Stimulated activated CD8-positive, alpha-beta memory T cell treated with anti-CD3 and anti-CD28 coated beads, Interleukin-7, amount 100 ng/mL, for 24 hours (primary cell): ENCODE results near the gene NHP2.
A peak's percentile ranks its signal among the peaks of the same experiment; 100 is the strongest.
"Not testable (repeated sequence)": the region's sequence is repeated elsewhere in the genome, so short reads cannot be mapped to it uniquely, and the experiment has no call there.

Experiments used
- DNase-seq: peaks from one replicate; pipeline ENCODE4 v3.0.0-alpha.2; 2020; ENCODE audit warnings: low read depth

The NHP2 gene

DNA sequence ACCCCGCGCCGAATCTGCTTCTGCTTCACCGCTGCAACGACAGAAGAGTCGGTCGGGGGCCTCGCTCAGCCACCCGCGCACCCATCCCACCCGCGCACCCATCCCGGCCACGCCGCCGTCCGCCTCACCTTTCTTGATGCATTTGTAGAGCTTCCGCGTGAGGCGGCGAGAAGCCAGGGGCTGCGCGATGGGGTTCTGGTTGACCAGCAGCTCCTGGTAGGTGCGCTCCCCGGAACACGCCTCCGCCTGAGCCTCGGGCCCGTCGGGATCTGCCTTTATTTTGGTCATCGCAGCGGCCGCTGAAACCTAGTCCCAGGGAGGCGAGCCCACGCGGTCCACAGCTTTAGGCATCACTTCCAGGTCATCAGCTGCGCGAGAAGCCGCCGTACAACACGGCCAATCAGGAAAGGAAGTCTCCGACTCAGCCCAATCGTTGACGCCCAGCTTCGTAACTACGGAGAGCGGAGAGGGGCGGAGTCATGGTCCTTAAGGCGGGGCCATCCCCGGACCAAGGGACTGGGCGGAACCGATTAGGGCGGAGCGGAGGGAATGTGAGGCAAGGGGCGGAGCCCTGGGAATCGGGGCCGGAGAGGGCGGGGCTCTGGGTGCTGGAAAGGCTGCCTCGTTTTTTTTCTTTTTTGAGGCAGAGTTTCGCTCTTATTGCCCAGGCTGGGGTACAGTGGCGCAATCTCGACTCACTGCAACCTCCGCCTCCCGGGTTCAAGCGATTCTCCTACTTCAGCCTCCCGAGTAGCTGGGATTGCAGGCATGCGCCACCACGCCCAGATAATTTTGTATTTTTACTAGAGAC, at the start of gene NHP2:
Gene NHP2 (minus strand): TSS at position 356 of the 811 bp plus-strand sequence. CDS start 68 bp downstream, at position 288.
- DNase-seq: peak; percentile 96

- DNase-seq: no peak
Measured at GRCh38 chr5:178202541-178202940, 48.9 kb upstream of the NHP2 start.

GRCh38 chr5:178201927-178202235, 48.2 kb upstream of the NHP2 start:
- DNase-seq: no peak

GRCh38 chr5:178201221-178201926, 47.7 kb upstream of the NHP2 start:
- DNase-seq: no peak

DNA sequence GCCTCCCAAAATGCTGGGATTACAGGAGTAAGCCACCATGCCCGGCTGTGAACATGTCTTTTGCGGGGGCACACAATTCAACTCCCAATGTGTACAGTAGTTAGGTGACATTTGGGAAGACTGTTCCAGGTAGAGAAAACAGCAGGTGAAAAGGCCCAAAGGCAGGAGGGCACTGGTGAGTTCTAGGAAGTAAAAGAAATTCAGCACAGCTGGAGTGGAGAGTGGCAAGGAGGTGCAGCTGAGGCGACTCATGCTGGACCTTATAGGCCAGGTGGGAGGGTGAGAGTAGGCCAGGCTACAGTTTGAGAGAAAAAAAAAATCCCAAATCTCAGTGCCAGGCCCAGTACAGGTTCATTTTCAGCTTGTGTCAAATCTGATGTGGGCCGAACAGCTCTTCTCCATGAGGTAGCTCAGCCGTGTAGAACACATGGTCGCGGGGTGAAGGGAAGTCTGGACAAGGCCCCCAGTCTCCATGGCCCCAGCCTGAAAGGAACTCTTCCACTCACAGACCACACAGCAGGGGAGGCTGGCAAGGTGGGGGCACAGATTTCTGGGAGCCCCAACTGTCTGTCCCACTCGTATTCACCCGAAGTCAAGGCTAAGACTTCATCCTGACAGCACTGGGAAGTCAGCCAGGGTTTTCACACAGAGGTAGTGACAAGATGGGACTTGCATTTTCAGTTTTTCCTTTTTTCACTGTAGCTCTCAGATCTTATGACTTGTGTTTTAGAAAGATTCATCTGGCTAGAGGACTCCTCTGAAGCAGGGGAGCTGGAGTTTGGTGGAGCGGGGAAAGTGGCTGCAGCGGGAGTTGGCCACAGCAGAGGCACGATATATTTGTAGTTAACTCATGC, 46.1 kb upstream of the NHP2 start:
- no peak for DNase-seq

DNA sequence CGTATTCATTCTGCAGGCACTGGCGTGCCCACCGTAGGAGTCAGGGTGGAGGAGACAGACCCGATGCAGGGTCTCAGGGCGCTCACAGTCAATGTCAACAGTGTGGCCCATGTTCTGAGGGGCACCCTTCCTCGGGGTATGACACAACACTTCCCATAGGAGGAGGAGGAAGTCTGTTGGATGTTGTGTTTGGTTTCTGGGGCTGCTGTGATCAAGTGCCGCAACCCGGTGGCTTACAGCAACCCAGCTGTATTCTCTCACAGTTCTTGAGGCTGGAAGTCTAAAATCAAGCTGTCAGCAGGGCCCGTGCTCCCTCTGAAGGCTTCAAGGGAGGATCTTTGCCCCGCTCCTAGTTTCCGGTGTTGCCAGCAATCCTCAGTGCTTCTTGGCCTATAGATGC, 45.0 kb upstream of the NHP2 start:
- no peak for DNase-seq

DNA sequence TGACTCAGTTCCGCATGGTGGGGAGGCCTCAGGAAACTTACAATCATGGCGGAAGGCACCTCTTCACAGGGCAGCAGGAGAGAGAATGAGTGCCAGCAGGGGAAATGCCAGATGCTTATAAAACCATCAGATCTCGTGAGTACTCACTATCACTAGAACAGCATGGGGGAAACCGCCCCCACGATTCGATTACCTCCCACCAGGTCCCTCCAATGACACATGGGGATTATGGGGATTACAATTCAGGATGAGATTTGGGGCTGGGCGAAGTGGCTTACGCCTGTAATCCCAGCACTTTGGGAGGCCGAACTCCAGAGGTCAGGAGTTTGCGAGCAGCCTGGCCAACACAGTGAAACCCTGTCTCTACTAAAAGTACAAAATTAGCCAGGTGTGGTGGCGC, 44.5 kb upstream of the NHP2 start:
- not testable (repeated sequence) for DNase-seq

DNA sequence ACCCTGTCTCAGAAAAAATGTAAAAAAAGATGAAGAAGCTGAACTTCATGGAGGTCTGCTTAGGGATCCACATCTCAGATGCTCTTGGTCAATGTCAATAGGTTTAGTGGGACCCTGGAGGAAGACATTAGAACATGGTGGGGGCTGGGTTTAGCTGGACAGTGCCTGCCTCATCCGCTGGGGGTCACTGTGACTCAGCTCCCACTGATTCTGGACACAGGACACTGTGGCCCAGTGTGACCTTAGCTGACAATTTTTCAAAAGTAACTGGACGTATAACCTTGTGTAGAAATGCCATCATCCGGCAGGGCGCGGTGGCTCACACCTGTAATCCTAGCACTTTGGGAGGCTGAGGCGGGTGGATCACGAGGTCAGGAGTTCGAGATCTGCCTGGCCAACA, 43.3 kb upstream of the NHP2 start:
- no peak for DNase-seq

- DNase-seq: no peak
Measured at GRCh38 chr5:178196281-178196812, 42.7 kb upstream of the NHP2 start.

DNA sequence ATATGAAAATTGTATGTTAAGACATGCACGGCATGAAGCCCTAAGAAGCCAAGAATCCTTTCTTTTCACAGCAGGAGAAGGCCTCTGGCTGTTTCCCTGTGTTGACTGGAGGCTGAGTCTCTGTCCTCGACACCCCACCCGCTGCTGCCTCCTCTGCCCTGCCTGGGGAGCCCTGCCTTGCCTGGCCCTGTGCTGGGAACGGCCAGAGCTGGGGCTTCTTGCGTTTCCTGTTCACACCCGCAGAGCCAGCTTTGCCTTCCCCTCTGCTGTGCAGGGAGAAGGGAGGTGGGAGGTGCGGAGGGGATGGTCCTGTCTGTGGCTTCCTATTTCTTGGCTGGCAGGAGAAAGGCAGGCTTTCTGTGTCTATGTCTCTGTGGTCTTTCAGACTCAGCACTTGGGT, 40.3 kb upstream of the NHP2 start:
- DNase-seq: no peak

GRCh38 chr5:178193251-178193809, 39.6 kb upstream of the NHP2 start:
- no peak for DNase-seq

DNA sequence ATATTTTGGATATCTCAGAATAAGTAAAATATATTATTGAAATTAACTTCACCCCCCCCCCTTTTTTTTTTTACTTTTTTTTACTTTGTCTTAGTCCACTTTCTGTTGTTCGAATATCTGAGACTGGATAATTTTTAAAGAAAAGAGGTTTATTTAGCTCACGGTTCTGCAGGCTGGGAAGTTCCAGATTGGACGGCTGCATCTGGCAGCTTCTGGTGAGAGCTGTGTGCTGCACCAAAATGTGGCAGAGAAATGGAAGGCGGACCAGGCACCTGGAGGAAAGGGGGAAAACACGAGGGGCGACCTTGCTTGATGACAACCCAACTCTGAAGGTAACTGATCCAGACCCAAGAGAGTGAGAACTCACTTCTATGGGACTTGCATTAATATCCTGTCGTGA, 39.1 kb upstream of the NHP2 start:
- no peak for DNase-seq

DNA sequence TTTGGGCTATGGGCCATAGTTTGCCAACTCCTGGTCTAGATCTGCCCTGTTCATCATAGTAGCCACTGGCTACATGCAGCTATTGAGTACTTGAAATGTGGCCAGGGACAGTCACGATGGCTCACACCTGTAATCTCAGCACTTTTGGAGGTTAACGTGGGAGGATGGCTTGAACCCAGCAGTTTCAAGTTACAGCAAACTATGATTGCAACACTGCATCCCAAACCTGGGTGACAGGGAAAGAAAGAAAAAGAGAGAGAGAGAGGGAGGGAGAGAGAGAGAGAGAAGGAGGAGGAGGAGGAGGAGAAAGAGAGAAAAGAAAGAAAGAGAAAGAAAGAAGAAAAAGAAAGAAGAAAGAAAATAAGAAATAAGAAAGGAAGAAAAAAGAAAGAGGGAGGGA, 38.6 kb upstream of the NHP2 start:
- no peak for DNase-seq

- no peak for DNase-seq
Measured at GRCh38 chr5:178191661-178192060, 38.0 kb upstream of the NHP2 start.

GRCh38 chr5:178189433-178189832, 35.7 kb upstream of the NHP2 start:
- no peak for DNase-seq

GRCh38 chr5:178187014-178187413, 33.3 kb upstream of the NHP2 start, which contains the start of gene GMCL2:
Gene GMCL2 (minus strand): TSS chr5:178187371. CDS start chr5:178187299, 72 bp downstream.
- DNase-seq: no peak

DNA sequence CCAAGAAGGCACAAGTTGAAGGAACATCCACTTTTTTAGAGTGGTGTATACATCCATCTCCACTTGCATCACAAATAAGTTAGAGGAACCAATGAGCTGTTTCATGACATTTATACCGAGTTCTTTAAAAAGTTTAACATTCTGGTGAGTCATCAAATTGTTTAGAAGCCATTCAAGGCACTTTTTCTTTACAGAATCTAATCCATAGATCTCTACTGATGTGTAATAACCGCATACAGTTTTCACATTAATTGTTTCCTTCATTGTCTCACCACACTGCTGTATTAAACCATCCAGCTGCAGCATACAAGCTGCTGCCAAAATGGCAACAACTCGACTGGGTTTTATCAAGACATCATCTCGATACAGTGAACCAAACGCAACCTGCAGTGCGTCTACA, 32.7 kb upstream of the NHP2 start:
- no peak for DNase-seq

- no peak for DNase-seq
Measured at GRCh38 chr5:178182158-178182876, 28.6 kb upstream of the NHP2 start.

DNA sequence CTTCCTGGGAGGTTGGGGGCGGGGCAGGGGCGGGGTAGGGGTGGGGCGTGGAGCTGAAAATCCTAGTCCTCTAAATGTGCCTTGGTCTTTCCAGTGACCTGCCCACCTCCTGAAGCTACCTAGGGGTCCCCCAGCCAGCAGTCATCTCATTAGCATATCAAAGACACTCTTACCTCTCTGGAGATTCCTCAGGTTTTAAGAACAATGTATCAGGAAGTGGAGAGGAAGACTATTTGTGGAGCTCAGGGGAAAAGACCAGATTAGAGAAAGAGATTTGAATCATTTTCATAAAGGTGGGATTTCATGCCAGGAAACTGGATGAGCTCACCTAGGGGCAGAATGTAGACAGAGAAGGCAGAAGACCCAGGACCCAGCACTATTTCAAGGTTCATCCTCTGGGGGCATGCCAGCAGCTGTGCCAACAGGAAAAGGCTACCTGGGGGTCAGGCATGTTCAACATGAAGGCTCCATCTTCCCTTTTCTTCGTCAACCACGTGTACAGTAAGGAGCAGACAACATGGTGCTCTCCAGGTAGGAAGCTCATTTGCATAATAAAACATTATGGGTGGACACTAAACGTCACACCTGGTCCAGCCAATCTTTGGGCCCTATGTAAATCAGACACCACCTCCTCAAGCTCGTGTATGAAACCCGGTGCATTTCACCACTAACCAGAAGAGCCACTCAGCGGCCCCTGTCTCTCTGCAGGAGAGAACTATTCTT, 26.6 kb upstream of the NHP2 start:
- no peak for DNase-seq

DNA sequence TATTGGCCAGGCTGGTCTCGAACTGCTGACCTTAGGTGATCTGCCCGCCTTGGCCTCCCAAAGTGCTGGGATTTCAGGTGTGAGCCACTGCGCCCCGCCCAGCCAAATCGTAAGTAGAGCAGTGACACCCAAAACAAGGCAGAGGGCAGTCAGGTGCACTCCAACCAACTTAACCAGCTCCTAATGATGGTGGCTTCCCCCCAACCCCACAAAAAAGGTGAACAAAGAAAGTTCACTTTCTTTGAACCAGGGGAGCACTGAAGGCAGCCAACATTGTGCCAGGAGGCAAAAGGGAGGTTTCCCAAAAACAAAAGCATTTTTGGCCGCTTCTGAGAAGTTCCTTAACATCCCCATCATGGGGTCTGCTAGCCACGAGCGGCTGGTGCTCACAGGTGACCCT, 23.9 kb upstream of the NHP2 start:
- no peak for DNase-seq

DNA sequence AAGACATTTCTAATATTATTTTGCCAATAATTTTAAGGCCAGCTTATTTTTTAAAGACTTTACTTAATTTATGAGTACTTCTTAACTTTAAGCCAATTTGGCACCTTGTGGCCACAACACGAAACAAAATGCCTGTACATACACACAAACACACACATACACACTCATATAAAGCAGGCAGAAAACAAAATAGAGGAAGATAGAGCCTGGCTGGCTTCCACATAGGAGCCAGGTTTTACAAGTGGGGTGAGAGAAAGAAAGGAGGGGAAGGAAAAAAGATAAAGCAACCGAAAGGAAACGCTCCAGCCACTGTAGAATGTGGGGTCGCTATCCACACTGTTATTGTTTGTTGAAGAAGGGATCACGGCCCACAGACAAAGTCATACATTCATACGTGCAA, 23.1 kb upstream of the NHP2 start:
- DNase-seq: no peak
